Stimulated activated CD8-positive, alpha-beta memory T cell treated with anti-CD3 and anti-CD28 coated beads, Interleukin-15, amount 100 ng/mL, for 1 hour (primary cell): ENCODE measurements around the gene SPATA2L.
"Not testable (repeated sequence)": the region's sequence is repeated elsewhere in the genome, so short reads cannot be mapped to it uniquely, and the experiment has no call there.

ENCODE experiments used
- DNase-seq: peaks from one replicate; pipeline ENCODE4 v3.0.0-alpha.2; 2020; ENCODE audit warnings: low read depth

Gene SPATA2L

GRCh38 chr16:89707695-89708094, 6.2 kb upstream of the SPATA2L start:
- no peak for DNase-seq

GRCh38 chr16:89706518-89707260, 5.2 kb upstream of the SPATA2L start:
- no peak for DNase-seq

- DNase-seq: no peak
These were observed 3.5 kb upstream of the SPATA2L start for GRCh38 chr16:89705006-89705405.

GRCh38 chr16:89704281-89704680, 2.8 kb upstream of the SPATA2L start:
- DNase-seq: no peak

GRCh38 chr16:89700649-89701424, 668 bp downstream of the SPATA2L start:
- no peak for DNase-seq

GRCh38 chr16:89700100-89700648, 1.3 kb downstream of the SPATA2L start:
- DNase-seq: peak; percentile 93

GRCh38 chr16:89699629-89700099, 1.8 kb downstream of the SPATA2L start:
- not testable (repeated sequence) for DNase-seq

GRCh38 chr16:89698717-89699116, 2.8 kb downstream of the SPATA2L start:
- not testable (repeated sequence) for DNase-seq

- no peak for DNase-seq
These were observed 3.7 kb downstream of the SPATA2L start for GRCh38 chr16:89697616-89698331.

- DNase-seq: no peak
These were observed 4.3 kb downstream of the SPATA2L start for GRCh38 chr16:89697161-89697615.

- DNase-seq: no peak
These were observed 4.8 kb downstream of the SPATA2L start for GRCh38 chr16:89696670-89697128.

GRCh38 chr16:89695875-89696669, 5.4 kb downstream of the SPATA2L start:
- no peak for DNase-seq

- DNase-seq: no peak
These were observed 6.2 kb downstream of the SPATA2L start for GRCh38 chr16:89695086-89695874.

GRCh38 chr16:89694784-89695085, 6.8 kb downstream of the SPATA2L start:
- DNase-seq: not testable (repeated sequence)

- no peak for DNase-seq
These were observed 7.3 kb downstream of the SPATA2L start for GRCh38 chr16:89693931-89694783.

GRCh38 chr16:89693289-89693731, 8.2 kb downstream of the SPATA2L start:
- no peak for DNase-seq

- DNase-seq: no peak
These were observed 9.4 kb downstream of the SPATA2L start for GRCh38 chr16:89691986-89692569.

- DNase-seq: no peak
These were observed 10.1 kb downstream of the SPATA2L start for GRCh38 chr16:89691231-89691985.
